Activated CD4-positive, CD25-positive, alpha-beta regulatory T cell treated with anti-CD3 and anti-CD28 coated beads, Interleukin-2, amount 50 U/mL, for 72 hours (primary cell): Measurements from ENCODE around the gene XAGE1B.
"Not testable (repeated sequence)": the region's sequence is repeated elsewhere in the genome, so short reads cannot be mapped to it uniquely, and the experiment has no call there.

ENCODE experiments used
- DNase-seq: peaks from one replicate; pipeline ENCODE4 v3.0.0; 2021

XAGE1B gene, protein sequence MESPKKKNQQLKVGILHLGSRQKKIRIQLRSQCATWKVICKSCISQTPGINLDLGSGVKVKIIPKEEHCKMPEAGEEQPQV

DNA sequence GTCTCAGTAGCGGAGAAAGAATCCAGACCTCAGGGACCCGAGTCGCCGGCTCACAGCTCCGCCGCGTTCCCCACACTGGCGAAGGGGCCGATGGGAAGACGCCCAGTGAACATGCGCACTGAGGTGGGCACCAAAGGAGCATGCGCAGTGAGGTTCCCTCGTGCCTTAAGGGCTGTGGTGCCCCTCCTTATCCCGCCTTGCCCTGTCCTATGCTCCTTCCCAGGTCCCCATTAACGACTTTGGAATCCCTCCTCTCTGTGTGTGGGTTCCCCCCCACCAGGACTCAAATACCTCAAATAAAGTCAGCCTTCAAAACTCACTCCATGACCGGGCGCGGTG is at the start of gene XAGE1B:
TSS of gene XAGE1B (minus strand) at position 77 of the 339 bp plus-strand sequence. CDS start 1,536 bp downstream, outside the sequence.
- DNase-seq: not testable (repeated sequence)

DNA sequence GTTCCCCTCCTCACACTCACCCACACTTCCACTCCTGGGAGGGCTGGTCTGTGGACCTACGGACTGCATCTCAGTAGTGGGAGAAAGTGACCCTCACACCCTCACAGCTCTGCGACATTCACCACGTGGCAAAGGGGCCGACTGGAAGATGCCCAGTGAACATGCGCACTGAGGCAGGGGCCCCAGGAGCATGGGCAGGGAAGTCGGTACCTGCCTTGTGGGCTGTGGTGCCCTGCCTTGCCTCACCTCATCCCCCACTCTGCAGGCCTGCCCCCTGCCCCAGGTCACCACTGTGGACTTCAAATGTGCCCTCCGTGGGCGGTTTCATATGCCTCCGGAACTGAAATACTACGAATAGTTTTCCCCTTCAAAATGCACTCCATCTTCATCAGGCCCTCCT is 46.2 kb upstream of the XAGE1B start:
- DNase-seq: no peak

DNA sequence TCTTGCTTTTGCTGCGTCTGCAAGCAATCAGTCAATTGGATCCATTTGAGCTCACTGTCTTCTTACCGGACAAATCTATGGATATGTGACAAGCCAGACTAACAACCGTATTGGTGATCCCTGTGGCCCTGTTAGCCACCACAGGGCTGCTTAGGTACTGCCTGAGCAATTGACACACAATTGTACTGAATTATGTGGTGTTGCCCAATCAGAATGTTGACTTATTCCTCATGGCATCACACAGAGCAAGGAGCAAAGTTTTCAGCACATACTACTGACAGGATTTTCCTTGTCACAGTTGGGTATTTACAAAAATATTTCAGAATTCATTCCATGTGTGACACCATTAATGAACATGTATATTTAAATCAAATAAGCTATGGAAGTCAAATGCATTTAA is 41.3 kb upstream of the XAGE1B start:
- no peak for DNase-seq

DNA sequence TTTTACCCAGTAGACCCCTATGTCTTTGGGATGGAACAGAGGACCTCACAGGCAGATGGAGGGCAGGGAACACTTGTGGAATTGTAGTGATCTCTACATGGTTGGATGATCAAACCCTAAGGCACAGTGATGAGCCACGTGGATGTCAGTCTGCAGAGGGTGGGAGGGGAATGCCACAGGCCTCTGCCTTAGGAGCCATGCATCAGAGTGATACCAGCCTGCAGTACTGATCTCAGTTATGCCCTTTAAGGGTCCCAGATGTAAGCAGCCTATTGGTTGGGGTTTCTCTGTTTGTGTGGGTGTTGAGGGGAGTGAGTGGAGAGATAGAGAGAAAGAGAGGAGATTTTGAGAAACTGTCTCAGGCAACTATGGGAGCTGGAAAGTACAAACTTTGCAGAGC is 39.9 kb upstream of the XAGE1B start:
- no peak for DNase-seq

DNA sequence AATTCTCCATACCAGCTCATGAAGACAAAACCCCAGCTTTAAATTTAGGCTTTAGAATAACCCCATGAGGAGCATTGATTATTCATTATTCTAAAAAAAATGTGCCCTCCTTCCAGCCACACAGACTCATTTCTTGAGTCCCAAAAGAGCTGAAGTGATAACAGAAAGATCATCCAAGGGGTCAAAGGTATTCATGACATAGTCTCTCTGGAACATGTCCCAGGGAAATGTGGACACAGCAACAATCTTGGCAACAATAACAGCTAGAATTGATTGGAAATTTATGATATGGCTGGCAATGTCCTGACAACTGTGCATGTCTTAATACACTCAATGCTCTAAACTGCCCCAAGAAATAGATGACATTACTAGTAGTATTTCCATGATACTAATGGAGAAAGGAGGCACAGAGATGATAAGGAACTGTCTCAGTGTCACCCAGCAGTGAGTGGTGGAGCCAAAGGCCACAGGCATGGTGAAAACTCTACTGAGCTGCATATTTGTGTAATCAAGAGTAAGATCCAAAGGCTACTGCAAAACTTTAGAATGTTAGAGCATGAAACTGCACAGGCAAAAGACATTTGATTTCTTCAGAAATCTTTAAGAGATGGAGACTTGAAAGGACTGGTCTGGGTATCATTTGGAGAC is 37.3 kb upstream of the XAGE1B start:
- no peak for DNase-seq

DNA sequence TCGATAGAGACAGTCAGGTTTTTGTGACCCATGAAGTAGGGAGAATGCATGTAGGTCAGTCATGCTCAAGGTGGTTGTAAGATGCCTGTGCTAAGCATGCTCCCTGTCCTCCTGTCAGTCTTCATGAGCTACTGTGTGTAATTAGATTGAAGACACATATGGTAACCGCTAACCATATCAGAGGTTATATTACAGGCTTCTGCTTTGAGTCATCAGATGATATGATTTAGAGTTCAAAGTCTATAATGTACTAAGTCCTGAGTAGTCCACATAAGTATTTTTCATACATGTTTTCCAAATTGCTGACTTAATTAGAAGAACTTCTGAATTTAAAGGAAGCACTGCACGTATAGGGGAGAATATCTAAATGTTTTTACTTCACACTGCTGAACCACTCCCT is 31.9 kb upstream of the XAGE1B start:
- DNase-seq: not testable (repeated sequence)

DNA sequence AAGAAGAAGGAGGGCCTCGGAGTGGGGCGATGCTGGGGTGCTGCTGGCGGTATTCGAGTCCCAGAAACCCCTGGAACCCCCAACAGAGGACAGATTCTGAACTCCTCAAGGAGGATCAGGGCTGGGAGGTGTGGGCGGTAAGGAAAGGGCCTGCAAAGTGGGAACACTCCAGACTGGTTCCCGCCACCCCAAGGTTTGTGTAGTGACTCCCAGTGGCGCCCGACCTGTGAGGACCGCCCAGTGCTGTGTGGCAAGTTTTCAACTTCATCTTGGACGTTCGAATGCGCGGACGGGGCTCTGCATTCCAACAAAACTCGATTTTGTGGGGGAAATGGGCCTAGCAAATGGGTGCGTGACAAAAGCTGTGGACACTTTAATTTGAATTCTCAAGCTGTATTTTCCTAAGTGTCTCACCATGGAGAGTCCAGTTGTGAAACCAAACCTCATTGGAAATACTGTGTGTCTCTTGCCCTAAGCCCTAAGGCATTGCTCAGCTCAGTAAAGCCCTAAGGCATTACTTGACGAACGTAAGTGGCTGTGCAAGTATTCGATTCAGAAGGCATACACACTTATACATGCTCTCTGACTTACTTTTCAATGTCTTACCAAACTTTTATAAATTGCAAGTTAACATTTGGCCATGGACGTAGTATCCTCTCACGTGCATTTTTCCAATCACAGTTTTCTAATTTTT is 27.4 kb upstream of the XAGE1B start:
- DNase-seq: no peak

DNA sequence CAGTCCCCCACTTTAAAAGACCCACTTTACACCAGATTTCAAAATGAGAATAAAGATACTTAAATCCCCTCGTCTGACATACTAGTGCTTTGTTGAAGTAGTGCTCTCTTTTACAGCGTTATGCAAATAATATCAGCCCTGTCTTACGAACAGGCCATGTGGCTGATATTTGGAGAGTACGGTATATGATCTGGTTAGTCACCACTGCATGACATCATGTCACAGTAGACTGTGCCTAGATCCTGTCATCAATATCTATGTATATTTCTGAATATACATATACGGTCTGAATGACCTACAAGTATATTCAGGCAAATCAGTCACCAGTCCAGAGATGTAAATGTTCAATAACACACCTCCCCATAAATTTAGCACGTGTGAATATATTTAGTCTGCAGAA is 25.4 kb upstream of the XAGE1B start:
- DNase-seq: no peak

DNA sequence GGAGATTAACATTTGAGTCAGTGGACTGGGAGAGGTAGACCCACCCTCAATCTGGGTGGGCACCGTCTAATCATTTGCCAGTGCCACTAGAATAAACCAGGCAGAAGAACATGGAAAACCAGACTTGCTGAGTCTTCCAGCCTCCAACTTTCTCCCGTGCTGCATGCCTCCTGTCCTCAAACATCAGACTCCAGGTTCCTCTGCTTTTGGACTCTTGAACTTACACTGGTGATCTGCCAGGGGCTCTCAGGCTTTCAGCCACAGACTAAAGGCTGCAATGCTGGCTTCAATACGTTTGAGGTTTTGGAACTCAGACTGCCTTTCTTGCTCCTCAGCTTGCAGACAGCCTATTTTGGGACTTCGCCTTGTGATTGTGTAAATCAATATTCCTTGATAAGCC is 24.2 kb upstream of the XAGE1B start:
- DNase-seq: not testable (repeated sequence)

DNA sequence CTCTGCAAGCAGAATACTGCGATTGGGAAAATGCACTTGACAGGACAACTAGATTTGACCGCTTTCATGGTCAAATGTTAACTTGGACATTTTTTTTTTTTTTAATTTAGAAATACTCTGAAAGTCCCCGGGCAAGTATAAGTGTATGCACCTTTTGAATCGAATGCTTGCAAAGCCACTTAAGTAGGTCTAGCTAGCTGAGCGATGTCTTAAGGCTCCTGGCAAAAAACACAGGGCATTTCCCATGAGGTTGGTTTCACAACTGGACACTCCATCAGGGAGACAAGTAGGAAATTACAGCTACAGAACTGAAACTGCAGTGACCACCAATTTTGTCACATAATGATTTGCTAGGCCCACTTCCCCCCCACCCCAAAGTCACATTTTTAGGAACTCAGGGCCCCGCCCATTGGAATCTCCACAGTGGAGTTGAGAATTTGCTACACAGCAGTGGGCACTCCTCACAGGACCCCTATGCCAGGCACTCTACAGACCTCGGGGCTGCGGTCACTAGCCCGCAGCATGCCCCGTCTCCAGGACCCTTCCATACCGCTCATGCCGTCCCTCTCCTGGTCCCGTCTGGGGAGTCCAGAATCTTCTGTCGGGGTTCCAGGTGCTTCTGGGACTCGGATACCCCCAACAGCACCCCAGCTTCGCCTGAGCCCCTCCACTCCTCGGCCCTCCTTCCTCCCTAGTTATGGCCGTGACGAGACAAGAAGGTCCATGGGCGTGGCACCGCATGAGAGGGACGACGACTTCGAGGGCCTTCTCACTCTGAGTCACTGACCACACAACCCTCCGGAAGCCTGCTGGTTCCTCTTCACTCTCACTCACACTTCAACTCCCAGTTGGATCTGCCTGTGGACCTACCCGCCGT is 515 bp downstream of the XAGE1B start:
- not testable (repeated sequence) for DNase-seq

DNA sequence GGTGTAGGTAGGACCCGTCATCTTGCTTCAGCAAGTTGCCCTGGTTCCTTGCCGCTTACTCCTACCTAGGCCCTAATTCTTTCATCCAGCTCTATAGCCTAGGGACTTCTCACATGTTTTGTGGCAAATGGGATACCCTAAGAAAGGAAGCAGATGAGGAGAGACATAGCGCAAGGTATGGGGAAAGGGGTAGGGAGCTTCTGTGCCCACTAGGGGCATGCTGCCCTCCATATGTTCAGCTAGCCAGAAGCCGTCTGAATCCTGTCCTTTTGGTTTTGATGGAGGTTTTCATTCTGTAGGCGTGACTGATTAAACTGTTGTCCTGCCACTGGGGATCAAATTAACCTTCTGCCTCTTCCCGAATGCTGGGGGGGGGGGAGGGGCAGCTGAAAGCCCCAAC is 5.7 kb downstream of the XAGE1B start:
- DNase-seq: not testable (repeated sequence)

DNA sequence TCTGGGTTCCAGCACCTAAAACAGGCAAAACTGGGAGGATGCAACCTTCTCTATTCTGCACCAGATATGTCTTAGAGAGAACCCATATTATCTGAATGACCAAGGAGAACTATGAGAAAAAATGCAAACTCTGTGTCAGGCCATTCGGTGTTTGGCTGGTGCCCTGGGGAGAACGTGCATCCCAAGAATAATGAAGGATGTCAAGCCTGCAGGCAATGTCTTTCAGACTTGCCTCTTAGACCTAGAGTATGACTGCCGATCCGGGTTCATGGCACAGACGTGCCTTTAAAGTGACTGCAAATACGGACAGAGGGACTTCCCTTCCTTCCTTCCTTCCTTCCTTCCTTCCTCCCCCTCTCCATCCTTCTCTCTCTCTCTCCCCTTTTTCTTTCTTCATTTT is 6.9 kb downstream of the XAGE1B start:
- DNase-seq: no peak

DNA sequence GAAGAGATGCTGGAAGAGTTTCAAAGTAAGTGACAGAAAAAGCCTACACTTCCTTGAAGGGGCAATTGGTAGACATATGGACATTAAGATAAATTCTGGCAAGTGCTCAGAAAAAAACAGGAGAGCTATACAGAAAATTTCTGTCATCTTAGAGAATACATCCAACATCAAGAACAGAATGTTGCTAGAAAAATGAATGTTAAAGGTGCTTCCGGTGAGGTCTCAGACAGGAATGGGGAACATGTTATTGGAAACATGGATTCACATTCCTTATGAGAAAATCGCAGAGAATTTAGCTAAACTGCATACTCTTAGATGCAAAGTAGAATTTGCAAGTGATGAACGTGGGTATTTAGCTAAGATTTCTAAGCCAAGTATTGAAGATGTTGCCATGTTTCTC is 9.5 kb downstream of the XAGE1B start:
- no peak for DNase-seq

DNA sequence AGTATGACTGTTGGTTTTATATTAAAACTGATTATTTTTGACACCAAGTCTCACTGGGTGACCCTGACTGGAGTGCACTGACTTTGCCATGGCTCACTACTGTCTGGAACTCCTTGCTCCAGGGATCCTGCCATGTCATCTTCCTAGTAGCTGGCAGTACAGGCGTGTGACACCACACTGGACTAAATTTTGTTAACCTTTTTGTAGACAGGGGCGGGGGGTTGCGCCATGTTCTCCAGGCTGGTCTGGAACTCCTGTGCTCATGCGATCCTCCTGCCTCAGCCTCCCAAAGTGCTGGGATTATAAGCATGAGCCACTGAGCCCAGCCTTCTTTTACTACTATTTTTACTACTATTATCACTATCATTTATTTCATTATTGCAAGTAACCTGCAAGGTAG is 12.3 kb downstream of the XAGE1B start:
- no peak for DNase-seq

DNA sequence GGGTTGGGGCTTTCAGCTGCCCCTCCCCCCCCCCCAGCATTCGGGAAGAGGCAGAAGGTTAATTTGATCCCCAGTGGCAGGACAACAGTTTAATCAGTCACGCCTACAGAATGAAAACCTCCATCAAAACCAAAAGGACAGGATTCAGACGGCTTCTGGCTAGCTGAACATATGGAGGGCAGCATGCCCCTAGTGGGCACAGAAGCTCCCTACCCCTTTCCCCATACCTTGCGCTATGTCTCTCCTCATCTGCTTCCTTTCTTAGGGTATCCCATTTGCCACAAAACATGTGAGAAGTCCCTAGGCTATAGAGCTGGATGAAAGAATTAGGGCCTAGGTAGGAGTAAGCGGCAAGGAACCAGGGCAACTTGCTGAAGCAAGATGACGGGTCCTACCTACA is 15.5 kb downstream of the XAGE1B start:
- DNase-seq: not testable (repeated sequence)

DNA sequence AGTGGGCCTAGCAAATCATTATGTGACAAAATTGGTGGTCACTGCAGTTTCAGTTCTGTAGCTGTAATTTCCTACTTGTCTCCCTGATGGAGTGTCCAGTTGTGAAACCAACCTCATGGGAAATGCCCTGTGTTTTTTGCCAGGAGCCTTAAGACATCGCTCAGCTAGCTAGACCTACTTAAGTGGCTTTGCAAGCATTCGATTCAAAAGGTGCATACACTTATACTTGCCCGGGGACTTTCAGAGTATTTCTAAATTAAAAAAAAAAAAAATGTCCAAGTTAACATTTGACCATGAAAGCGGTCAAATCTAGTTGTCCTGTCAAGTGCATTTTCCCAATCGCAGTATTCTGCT is 20.5 kb downstream of the XAGE1B start:
- not testable (repeated sequence) for DNase-seq

DNA sequence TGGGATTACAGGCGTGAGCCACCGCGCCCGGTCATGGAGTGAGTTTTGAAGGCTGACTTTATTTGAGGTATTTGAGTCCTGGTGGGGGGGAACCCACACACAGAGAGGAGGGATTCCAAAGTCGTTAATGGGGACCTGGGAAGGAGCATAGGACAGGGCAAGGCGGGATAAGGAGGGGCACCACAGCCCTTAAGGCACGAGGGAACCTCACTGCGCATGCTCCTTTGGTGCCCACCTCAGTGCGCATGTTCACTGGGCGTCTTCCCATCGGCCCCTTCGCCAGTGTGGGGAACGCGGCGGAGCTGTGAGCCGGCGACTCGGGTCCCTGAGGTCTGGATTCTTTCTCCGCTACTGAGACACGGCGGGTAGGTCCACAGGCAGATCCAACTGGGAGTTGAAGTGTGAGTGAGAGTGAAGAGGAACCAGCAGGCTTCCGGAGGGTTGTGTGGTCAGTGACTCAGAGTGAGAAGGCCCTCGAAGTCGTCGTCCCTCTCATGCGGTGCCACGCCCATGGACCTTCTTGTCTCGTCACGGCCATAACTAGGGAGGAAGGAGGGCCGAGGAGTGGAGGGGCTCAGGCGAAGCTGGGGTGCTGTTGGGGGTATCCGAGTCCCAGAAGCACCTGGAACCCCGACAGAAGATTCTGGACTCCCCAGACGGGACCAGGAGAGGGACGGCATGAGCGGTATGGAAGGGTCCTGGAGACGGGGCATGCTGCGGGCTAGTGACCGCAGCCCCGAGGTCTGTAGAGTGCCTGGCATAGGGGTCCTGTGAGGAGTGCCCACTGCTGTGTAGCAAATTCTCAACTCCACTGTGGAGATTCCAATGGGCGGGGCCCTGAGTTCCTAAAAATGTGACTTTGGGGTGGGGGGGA is 21.1 kb downstream of the XAGE1B start, which contains the start of gene XAGE1A:
TSS of gene XAGE1A (plus strand) at position 264 of the 874 bp plus-strand sequence. CDS start 1,554 bp downstream, outside the sequence.
- DNase-seq: not testable (repeated sequence)

DNA sequence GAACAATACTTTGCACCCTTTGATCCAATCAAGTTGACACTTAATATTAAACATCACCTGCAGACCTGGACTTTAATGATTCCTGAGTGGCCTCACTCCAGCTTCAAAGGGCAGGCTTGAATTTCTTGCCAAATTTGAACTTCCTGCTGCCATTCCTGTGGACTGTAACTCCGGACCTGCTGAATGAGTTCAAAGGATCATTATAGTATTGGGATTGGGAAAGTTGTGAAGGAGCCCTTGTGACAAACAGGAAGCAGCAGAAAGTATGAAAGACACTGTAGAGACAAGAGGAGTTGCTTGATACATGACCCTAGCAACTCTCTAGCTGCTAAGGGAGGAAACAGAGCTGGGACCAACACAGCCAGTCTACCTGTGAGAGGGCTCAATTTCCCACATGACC is 45.6 kb downstream of the XAGE1B start:
- DNase-seq: not testable (repeated sequence)
